ENCODE data around the gene VIL1. TPM values are rescaled to one million over a fixed set of nuclear protein-coding genes. Genes with fewer than 3 reads are reported as not detected.

The VIL1 gene
- total RNA-seq, 1 donor from 2014 or later: not detected

DNA sequence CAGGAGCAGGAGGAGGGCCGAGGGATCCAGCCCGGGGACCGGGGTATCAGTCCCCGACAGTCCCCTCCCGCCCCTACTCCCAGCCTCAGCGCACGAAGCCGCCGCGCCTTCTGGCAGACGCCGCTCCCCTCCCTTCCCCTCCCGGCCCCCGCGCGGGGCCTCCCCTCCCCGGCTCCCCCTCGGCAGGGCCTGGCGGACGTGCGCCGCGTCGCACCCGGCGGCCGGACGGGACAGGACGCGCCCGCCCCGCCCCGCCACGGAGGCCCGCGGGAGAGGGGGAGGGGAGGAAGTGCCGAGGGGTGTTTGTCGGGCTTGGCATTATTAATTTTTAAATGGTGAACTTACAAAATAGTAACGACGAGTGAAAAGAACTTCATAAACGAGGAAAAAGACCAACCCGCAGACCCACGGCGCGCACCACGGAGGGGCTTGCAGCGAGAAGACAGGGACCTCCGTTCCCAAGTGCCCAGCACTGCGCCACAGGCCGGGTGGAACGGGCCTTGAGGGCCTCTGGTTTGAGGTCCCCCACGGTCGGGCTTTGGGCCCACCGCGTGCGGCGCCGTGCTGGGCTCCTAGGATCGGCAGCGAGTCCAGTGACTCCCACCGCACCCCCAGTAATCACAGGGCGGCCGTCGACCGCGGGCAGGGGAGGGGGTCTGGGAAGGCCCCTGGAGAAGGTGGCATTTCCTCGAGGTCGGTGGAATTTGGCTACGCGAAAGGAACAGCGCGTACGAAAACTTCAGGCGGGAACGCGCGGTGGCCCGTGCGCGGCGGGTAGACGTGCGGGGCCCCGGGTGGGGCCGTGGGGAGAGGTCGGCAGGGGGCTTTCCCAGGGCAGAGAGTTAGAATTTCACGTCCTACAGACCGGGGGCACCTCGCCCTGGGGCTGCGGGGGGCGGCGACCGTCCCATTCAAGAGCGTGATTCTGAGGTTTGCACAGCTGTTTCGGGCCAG lies 20.2 kb upstream of the VIL1 start:
- Histone ChIP-seq H3K27me3 (ENCODE audit: insufficient read depth, low read length) (no peaks in the 10 kb centered on the region), H3K4me1 (ENCODE audit: insufficient read depth, low read length) (peaks cover 39% of the 10 kb centered on the region), H3K9ac (ENCODE audit: low read length) (peak overlapping the region; percentile 87), H4K20me1 (ENCODE audit: insufficient read depth, low read length) (peaks cover 16% of the 10 kb centered on the region), H3K27ac (ENCODE audit: low read depth, low read length) (peak overlapping the region; percentile 63), H3K79me2 (ENCODE audit: insufficient read depth, low read length) (peaks cover 27% of the 10 kb centered on the region), H3K9me3 (ENCODE audit: insufficient read depth, low read depth, low read length) (no peaks in the 10 kb centered on the region), H3K4me3 (ENCODE audit: insufficient read depth, low read depth, low read length) (peak overlapping the region; percentile 73), H3K36me3 (ENCODE audit: insufficient read depth, low read length) (no peaks in the 10 kb centered on the region), H2AFZ (ENCODE audit: low read depth, low read length) (peak overlapping the region; percentile 84), H3K4me2 (ENCODE audit: low read length) (peak overlapping the region; percentile 94)
- Mint-ChIP-seq H3K27me3 (ENCODE audit: low read depth, unreplicated experiment) (no peaks in the 10 kb centered on the region), H3K9me3 (ENCODE audit: unreplicated experiment) (no peaks in the 10 kb centered on the region), H3K4me1 (ENCODE audit: low read depth, unreplicated experiment) (peaks cover 11% of the 10 kb centered on the region), H3K27ac (ENCODE audit: unreplicated experiment) (peak overlapping the region; percentile 53), H3K4me3 (ENCODE audit: unreplicated experiment) (peak overlapping the region; percentile 76), H3K36me3 (ENCODE audit: low read depth, unreplicated experiment) (no peaks in the 10 kb centered on the region)
- TF ChIP-seq, protein P1, sequence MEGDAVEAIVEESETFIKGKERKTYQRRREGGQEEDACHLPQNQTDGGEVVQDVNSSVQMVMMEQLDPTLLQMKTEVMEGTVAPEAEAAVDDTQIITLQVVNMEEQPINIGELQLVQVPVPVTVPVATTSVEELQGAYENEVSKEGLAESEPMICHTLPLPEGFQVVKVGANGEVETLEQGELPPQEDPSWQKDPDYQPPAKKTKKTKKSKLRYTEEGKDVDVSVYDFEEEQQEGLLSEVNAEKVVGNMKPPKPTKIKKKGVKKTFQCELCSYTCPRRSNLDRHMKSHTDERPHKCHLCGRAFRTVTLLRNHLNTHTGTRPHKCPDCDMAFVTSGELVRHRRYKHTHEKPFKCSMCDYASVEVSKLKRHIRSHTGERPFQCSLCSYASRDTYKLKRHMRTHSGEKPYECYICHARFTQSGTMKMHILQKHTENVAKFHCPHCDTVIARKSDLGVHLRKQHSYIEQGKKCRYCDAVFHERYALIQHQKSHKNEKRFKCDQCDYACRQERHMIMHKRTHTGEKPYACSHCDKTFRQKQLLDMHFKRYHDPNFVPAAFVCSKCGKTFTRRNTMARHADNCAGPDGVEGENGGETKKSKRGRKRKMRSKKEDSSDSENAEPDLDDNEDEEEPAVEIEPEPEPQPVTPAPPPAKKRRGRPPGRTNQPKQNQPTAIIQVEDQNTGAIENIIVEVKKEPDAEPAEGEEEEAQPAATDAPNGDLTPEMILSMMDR (IDR thresholded peaks at IDR 0.05; ENCODE audit: insufficient read depth, low read depth, low read length): no peak
- no peak for TF ChIP-seq EZH2 (IDR thresholded peaks at IDR 0.05; ENCODE audit: insufficient read depth, low read length)
- peak; percentile 31 for DNase-seq (ENCODE audit: low read depth)
- FAIRE-seq: no peak

DNA sequence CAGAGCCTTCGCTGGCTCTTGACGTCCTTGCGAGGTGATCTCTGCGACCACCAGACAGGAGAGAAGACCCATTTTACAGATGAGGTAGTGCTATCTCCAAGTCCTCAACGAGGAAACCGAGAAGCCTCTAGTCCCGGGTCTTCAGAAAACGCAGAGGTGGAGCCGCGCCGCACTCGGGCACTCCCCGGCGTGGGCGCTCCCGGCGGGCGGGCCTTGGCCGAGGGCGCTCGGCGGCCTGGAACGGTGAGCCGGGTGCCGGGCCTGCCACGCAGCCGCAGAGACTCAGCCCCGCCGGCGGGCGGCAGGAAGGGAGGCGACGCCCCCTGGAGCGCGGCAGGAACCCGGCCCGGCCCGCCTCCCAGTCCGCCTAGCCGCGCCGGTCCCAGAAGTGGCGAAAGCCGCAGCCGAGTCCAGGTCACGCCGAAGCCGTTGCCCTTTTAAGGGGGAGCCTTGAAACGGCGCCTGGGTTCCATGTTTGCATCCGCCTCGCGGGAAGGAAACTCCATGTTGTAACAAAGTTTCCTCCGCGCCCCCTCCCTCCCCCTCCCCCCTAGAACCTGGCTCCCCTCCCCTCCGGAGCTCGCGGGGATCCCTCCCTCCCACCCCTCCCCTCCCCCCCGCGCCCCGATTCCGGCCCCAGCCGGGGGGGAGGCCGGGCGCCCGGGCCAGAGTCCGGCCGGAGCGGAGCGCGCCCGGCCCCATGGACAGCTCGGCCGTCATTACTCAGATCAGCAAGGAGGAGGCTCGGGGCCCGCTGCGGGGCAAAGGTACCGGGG lies 19.3 kb upstream of the VIL1 start, which contains the start of gene CTDSP1:
Gene CTDSP1 (plus strand): TSS at position 478 of the 776 bp plus-strand sequence. CDS start 223 bp downstream, at position 701.
- Histone ChIP-seq H3K79me2 (ENCODE audit: insufficient read depth, low read length) (peaks cover 27% of the 10 kb centered on the region), H3K4me2 (ENCODE audit: low read length) (peak within 1 kb of the TSS; percentile 94), H3K27me3 (ENCODE audit: insufficient read depth, low read length) (no peaks in the 10 kb centered on the region), H3K27ac (ENCODE audit: low read depth, low read length) (peak within 1 kb of the TSS; percentile 65), H2AFZ (ENCODE audit: low read depth, low read length) (peak within 1 kb of the TSS; percentile 84), H3K4me3 (ENCODE audit: insufficient read depth, low read depth, low read length) (peak within 1 kb of the TSS; percentile 73), H4K20me1 (ENCODE audit: insufficient read depth, low read length) (peaks cover 16% of the 10 kb centered on the region), H3K4me1 (ENCODE audit: insufficient read depth, low read length) (peaks cover 39% of the 10 kb centered on the region), H3K9me3 (ENCODE audit: insufficient read depth, low read depth, low read length) (no peaks in the 10 kb centered on the region), H3K9ac (ENCODE audit: low read length) (peak within 1 kb of the TSS; percentile 87), H3K36me3 (ENCODE audit: insufficient read depth, low read length) (peaks cover 3% of the 10 kb centered on the region)
- DNase-seq (ENCODE audit: low read depth) (peak; percentile 89), FAIRE-seq (no peak)
- Mint-ChIP-seq H3K4me1 (ENCODE audit: low read depth, unreplicated experiment) (peaks cover 11% of the 10 kb centered on the region), H3K4me3 (ENCODE audit: unreplicated experiment) (peak within 1 kb of the TSS; percentile 92), H3K27ac (ENCODE audit: unreplicated experiment) (no peak within 1 kb of the TSS), H3K27me3 (ENCODE audit: low read depth, unreplicated experiment) (no peaks in the 10 kb centered on the region), H3K9me3 (ENCODE audit: unreplicated experiment) (no peaks in the 10 kb centered on the region), H3K36me3 (ENCODE audit: low read depth, unreplicated experiment) (no peaks in the 10 kb centered on the region)
- no peak for TF ChIP-seq EZH2 (IDR thresholded peaks at IDR 0.05; ENCODE audit: insufficient read depth, low read length)
- TF ChIP-seq, protein P1 (IDR thresholded peaks at IDR 0.05; ENCODE audit: insufficient read depth, low read depth, low read length): no peak

Measured in astrocyte (in vitro differentiated cells and primary cell).